GM18870 (cell line): Measurements from ENCODE around the gene KRTAP3-1.
"Not testable (repeated sequence)": the region's sequence is repeated elsewhere in the genome, so short reads cannot be mapped to it uniquely, and the experiment has no call there.

Experiments used
- ATAC-seq: cut with Tn5 transposase; IDR thresholded peaks from one replicate; pipeline ENCODE4 v1.9.1; 2021; ENCODE audit warnings: moderate library complexity; ENCODE audit not compliant: unreplicated experiment

KRTAP3-1 gene

DNA sequence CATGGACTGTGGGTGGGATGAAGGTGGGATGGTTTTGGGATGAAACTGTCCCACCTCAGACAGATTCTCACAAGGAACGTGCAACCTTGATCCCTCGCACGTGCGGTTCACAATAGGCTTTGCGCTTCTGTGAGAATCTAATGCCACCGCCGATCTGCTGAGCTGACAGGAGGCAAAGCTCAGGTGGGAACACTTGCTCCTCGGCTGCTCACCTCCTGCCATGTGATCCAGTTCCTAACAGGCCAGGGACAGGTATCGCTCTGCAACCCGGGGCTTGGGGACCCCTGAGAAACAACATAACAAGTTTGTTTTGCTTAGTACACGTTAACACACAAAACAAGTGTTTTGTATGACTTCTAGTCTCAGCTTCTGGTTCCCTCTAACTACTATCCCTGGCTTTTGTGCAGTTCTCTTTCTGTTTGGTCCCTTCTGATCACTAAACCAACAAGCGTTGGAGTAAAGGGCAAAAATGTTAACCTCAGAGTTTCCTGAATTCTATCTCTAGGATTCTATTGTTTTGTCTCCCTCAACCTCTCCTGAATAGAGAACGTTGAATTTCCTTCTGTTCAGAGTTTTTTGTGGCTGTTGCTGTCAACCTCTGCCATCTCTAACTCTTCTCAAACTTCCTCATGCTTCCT is 7.8 kb upstream of the KRTAP3-1 start:
- no peak for ATAC-seq

DNA sequence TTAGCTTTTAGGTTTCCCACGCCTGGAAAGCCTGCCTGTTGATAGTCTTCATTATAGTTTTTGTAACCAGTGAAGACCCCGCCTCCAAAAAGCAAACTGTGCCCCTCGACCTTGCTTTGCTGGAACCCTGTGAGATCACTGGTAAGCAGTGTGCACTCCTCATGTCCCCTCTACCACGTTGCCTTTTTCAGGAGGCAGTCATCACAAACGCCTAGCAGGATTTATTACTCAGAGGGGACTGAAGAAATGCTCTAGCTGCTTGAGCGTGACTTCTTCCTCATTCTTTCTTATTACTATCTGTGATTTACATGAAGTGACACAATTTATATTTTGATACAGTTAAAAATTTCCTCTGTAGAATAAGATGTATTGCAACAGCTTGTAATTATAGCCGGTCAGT is 6.5 kb upstream of the KRTAP3-1 start:
- no peak for ATAC-seq

DNA sequence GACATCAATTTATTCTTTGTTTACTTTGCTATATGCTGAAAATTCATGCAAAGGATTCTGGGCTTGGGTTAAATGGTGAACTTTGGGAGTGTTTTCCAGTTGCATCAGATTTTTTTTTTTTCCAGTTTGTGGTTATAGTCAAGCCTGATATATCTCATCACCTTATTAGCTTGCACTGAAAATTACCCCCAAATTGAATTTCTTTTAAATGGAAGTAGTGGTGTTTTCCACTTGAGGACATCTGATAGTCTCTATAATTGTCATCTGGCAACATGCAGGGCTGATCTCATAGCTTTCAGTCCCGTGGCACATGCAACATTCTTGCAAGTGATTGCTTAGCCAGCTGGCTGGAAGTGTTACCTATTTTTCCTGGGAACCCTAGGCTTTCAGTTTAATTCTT is 4.7 kb upstream of the KRTAP3-1 start:
- no peak for ATAC-seq

GRCh38 chr17:41013181-41013580 is 4.3 kb upstream of the KRTAP3-1 start:
- no peak for ATAC-seq

DNA sequence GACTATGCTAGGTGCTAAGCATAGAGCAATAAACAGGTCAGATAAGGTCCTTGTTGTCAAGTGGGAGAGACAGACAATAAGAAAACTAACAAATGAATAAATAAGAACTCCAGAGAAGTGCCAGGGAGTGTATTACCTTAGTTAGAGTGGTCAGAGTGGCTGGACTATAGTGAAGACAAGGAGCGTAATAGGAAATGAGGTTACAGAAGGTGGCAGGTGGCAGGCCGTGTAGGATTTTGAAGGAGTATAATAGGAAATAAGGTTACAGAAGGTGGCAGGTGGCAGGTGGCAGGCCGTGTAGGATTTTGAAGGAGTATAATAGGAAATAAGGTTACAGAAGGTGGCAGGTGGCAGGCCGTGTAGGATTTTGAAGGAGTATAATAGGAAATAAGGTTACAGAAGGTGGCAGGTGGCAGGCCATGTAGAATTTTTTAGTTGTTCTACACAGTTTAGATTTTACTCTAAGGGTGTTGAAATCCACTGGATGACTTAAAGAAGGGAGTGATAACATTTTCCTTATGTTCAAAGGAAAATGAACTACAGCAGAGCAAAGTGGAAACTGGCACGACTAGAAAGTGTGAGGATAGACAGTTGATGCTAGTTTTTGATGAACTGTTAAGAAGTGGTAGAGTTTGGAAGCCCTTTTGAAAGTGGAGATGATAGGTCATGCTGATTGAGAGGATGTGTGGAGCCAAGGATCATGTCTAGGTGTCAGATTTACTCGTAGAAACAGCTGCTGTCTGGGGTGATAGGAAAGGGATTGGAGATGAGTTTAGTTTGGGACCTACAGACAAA is 3.6 kb upstream of the KRTAP3-1 start:
- ATAC-seq, result no peak

- ATAC-seq, result no peak
Measured at GRCh38 chr17:41010441-41010840, 1.5 kb upstream of the KRTAP3-1 start.

- ATAC-seq, result no peak
Measured at GRCh38 chr17:41009936-41010335, 1.0 kb upstream of the KRTAP3-1 start.

DNA sequence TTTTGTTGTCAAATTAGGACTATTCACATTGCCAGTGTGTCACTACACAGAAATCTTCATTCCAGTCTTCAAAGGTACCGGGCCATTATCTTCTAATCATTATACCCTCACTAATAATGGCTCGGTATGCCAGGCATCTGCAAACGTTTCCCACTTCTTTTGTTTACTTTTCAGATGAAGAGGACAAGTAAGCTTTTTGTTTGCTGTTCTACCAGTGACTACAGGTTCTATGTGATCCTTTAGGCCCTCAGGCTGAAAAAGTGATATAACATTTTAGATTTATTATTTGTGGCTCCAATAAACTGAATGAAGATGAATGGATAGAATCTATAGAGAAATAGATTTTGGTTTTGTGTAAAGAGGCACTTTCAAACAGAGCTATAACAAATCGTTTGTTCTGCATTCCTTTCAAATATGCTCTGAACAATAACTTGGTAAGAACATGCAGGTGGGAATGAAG is 403 bp upstream of the KRTAP3-1 start:
- no peak for ATAC-seq

DNA sequence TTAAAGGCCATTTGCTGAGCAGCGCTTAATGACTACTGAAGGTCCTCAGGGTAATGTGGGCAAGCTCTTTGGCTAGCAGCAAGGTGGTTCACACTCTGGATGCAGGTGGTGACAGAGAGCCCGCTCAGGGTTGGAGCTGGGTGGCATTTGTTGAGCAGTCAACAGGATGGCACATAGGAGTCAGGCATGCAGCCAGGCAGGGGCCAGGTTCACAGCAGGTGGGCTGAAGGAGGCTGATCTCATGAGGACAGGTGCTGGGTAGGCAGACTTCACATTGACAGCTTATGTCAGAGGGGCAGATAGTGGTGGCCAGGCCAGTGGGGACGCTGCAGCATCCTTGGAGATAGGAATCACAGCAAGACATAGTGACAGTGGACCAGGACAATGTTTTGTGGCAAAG is 4.5 kb downstream of the KRTAP3-1 start:
- no peak for ATAC-seq

DNA sequence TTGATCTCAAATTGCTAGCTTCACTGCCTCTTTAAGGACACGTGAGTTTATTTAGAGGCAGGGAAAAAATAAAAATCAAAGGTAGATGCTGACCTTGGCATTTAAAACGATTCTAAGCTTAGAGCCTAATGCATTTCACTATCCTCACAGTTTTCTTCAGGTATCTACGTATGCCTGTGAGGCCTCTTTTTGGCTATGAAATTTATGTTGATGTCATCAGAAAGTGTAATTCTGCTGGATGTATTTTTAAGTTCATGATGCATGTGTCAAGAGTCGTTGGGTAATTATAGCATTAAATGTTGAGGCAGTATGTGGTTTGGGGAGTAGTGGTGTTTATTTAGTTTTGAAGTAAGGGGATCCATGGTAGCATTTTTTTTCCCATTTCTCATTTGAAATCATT is 5.0 kb downstream of the KRTAP3-1 start:
- ATAC-seq, result no peak

DNA sequence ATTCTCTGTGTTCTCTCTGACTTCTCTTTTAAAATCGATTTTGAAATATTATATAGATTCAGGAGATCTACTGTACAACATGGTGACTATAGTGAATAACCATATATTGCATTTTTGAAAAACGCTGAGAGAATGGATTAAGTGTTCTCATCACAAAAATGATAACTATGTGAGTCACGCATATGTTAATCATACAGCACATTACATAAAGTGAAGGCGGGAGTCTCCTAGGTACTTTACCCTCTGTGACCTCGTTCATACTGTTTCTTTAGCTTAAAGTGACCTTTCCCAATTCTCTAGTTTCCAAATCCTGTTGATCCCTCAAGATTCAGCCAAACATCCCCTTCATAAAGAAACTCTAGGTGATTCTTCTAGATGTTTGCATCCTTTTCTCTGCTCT is 6.1 kb downstream of the KRTAP3-1 start:
- ATAC-seq, result no peak

GRCh38 chr17:41001795-41002194 is 7.1 kb downstream of the KRTAP3-1 start:
- no peak for ATAC-seq

DNA sequence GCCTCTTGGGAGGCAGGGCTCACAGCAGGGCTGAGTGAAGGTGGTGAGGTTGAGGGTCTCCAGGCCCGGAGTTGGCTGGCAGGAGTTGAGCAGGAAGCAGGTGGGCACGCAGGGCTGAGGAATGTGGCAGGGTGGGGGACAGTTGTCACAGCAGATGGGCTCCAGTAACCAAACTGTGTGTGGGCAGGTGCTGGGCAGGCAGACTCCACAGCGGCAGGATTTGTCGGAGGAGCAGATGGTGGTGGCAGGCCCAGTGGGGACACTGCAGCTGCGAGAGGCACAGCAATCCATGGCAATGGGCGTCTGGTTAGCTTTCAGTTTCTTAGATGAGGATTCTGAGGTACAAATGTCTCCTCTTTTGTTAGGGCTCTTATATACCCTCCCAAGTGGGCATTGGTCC is 9.4 kb downstream of the KRTAP3-1 start, which contains the start of gene KRTAP3-2:
KRTAP3-2 (minus strand) TSS at position 344 of the 400 bp plus-strand sequence; CDS start at position 291, 53 bp downstream.
- ATAC-seq, result not testable (repeated sequence)

DNA sequence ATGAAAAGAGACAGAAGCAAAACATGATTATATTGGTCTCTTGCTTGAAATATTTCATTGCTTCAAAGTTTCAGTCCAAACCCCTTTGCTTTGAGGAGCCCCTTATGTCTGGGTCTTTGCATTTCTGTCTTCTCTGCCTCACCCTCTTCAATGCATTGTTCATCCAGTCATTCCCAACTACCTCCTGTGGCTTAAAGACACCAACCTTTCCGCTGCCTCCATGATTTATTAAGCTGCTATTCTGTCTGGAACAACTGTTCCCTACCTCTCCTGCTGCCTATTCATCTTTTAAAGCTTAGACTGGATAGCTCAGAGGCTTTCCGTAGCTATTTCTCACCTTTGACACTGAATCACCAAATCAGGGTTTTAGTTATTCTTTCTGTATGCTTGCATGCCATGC is 11.6 kb downstream of the KRTAP3-1 start:
- ATAC-seq, result no peak

DNA sequence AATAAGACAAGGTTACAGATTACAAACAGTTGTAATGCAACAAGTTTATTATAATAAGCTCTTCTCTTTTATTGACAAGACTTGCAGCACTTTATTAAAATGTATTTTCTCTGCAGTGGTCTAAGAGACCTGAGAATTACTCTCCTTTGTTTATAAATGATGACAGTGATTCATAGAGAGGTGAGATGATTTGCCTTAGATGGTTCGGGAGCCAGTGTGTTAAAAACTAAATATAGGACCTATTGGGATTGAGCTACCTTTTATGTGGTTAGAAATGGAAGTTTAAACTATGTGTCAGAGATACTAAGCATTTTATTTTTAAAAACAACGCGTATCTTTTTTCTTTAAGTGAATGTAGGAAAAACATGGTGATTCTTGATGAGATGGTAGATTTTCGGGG is 12.1 kb downstream of the KRTAP3-1 start:
- no peak for ATAC-seq

DNA sequence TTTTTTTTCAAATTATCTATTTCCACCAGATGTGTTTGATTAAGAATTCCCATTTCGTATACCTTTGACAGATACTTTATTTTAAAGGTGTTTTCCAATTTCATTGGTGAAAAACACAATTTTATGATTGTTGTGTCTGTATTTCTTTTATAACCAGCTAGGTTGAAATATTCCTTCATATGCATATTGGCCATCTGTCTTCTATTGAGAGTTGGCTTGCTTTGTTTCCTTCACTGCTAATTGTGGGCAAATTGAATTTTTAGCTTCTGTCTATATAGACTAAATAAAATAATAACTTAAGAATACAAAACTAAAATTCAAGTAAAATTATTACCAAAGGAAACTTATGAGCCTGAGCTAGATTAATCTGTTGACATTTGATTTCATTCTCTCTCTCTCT is 13.8 kb downstream of the KRTAP3-1 start:
- no peak for ATAC-seq

- no peak for ATAC-seq
Measured at GRCh38 chr17:40993839-40994238, 15.1 kb downstream of the KRTAP3-1 start, which contains the start of gene KRTAP3-3. Gene KRTAP3-3 (minus strand): TSS chr17:40994164. CDS start chr17:40994097, 67 bp downstream.

DNA sequence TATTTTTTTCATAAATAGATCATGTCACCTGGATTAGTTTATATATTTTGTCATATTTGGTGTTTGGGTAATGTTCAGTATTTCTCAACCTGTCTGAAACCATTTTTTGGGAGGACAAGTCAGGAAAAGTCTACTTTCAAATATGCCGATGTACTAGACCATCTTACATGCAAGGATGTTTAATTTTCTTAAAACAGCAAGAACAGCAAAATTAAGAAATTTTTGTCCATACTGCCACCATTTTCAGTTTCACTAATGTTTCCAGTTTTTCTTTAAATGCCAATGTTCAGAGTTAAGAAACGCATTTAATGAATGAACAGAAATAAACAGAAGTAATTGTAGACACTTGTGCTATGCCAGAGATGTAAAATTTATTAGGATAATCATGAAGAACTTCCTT is 15.8 kb downstream of the KRTAP3-1 start:
- ATAC-seq, result no peak

DNA sequence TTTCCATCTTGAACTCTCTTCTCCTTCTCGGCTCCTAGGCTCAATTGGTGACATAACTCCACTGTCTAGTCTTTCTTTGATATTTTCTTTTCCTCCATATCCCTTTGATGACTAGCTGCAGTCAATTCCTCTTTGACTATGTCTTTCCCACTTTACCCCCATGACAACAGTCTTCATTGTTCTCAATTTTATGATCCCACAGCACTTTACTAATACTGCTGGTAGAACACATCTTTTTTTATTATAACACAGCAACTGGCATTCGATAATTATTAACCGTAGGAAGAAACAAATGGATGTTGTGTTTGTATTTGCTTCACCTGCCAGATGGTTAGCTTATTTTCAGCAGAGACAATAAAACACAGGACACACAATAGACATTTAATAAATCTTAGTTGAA is 16.3 kb downstream of the KRTAP3-1 start:
- ATAC-seq, result no peak

- no peak for ATAC-seq
Measured at GRCh38 chr17:40986920-40987319, 22.0 kb downstream of the KRTAP3-1 start.

DNA sequence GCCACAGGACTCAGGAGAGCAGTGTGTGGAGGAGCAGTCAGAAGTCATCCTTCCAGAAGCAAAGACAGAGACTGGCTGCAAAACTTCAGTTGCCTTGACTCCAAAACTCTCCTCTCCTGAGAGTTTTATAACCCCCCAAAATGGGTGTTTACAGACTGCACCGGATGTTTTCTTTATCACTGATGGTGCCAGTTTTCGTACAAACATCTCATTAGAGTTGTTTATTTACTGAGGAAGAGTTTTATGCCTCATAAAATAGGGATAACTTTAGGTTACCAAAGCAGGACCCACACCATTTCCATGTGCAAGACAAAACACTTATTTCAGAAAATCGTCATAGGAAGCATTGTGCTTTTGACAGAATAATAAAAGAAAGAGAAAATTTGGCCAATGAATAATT is 24.7 kb downstream of the KRTAP3-1 start, which contains the start of gene KRT40:
KRT40 (minus strand) TSS at position 101 of the 400 bp plus-strand sequence; CDS start at position 48, 53 bp downstream.
- no peak for ATAC-seq

- no peak for ATAC-seq
Measured at GRCh38 chr17:40981115-40981514, 27.8 kb downstream of the KRTAP3-1 start.
